AG04449 (cell line): ENCODE measurements around the gene ACP4.

Source experiments
- CTCF ChIA-PET: fragments of 350-600 bp; formaldehyde crosslinking; extraction: SDS; loops from one replicate; lab custom pipeline; 2021; ENCODE audit warnings: antibody characterized with exemption; lab: Yijun Ruan, JAX
- POLR2A ChIA-PET: fragments of 400-600, 350-600 bp; formaldehyde crosslinking; extraction: SDS; loops from one replicate; lab custom pipeline; 2020; ENCODE audit warnings: antibody characterized with exemption, inconsistent platforms; lab: Yijun Ruan, JAX
- DNase-seq: peaks from one replicate; pipeline ENCODE4 v3.0.0-alpha.2; 2010; ENCODE audit warnings: low read depth, low spot score
- H3K4me3 ChIP-seq: 2 replicates; pipeline ENCODE4 v1.5.1; 2011; ENCODE audit warnings: low read depth, mild to moderate bottlenecking, control low read depth, low read length
- TF ChIP-seq, protein P1 (sequence below): IDR thresholded peaks from one replicate; pipeline ENCODE4 v1.5.1; 2011; ENCODE audit warnings: mild to moderate bottlenecking, moderate library complexity, low read length, control low read depth, inconsistent platforms; ENCODE audit not compliant: insufficient read depth; ENCODE audit errors: missing control alignments

Gene ACP4

GRCh38 chr19:50814883-50815282 is 24.7 kb downstream of the ACP4 start:
- TF ChIP-seq, protein P1, sequence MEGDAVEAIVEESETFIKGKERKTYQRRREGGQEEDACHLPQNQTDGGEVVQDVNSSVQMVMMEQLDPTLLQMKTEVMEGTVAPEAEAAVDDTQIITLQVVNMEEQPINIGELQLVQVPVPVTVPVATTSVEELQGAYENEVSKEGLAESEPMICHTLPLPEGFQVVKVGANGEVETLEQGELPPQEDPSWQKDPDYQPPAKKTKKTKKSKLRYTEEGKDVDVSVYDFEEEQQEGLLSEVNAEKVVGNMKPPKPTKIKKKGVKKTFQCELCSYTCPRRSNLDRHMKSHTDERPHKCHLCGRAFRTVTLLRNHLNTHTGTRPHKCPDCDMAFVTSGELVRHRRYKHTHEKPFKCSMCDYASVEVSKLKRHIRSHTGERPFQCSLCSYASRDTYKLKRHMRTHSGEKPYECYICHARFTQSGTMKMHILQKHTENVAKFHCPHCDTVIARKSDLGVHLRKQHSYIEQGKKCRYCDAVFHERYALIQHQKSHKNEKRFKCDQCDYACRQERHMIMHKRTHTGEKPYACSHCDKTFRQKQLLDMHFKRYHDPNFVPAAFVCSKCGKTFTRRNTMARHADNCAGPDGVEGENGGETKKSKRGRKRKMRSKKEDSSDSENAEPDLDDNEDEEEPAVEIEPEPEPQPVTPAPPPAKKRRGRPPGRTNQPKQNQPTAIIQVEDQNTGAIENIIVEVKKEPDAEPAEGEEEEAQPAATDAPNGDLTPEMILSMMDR, result no peak
- POLR2A ChIA-PET, result no interaction called here
- CTCF ChIA-PET, result no interaction called here

GRCh38 chr19:50815439-50815838 is 25.2 kb downstream of the ACP4 start:
- TF ChIP-seq, protein P1, result no peak
- DNase-seq, result no peak
- CTCF ChIA-PET, result no interaction called here
- POLR2A ChIA-PET, result no interaction called here
- no peak overlapping the region for H3K4me3 ChIP-seq

More at GRCh38 chr19:50814883-50815282, 24.7 kb downstream of the ACP4 start:
- H3K4me3 ChIP-seq, result no peak overlapping the region
- DNase-seq, result no peak

- no peak for DNase-seq
- TF ChIP-seq, protein P1, result no peak
- CTCF ChIA-PET, result no interaction called here
Observed at GRCh38 chr19:50817941-50818858, 28.0 kb downstream of the ACP4 start.

GRCh38 chr19:50818859-50819472 is 28.8 kb downstream of the ACP4 start:
- TF ChIP-seq, protein P1, result no peak
- ChIA-PET POLR2A (no interaction called here), CTCF (no interaction called here)
- no peak overlapping the region for H3K4me3 ChIP-seq
- no peak for DNase-seq

More at GRCh38 chr19:50817941-50818858, 28.0 kb downstream of the ACP4 start:
- POLR2A ChIA-PET, result no interaction called here
- peak overlapping the region; percentile 46 for H3K4me3 ChIP-seq

GRCh38 chr19:50819636-50820035 is 29.4 kb downstream of the ACP4 start:
- DNase-seq, result no peak
- POLR2A ChIA-PET, result no interaction called here
- CTCF ChIA-PET, result no interaction called here
- no peak overlapping the region for H3K4me3 ChIP-seq
- TF ChIP-seq, protein P1, result no peak

GRCh38 chr19:50820086-50820485 is 29.9 kb downstream of the ACP4 start:
- ChIA-PET POLR2A (no interaction called here), CTCF (no interaction called here)
- DNase-seq, result no peak
- TF ChIP-seq, protein P1, result no peak
- H3K4me3 ChIP-seq, result no peak overlapping the region
